Aorta (tissue), 5 donors: ENCODE results near the gene C22orf39. TPM values are rescaled to one million over a fixed set of nuclear protein-coding genes. Genes with fewer than 3 reads are reported as not detected.

Experiments
- ATAC-seq: fragments of 200-7000 bp; cut with Tn5 transposase; one replicate; pipeline ENCODE4 v1.9.1; 2022; ENCODE audit warnings: moderate library complexity; ENCODE audit not compliant: low FRiP score
- DNase-seq, 2 donors: peaks; one replicate each; pipeline ENCODE4 v3.0.0-alpha.2; 2020
- H3K27ac ChIP-seq, 2 donors: one replicate each; pipeline ENCODE4 v1.5.1; 2013; ENCODE audit warnings: low read length in 2 of 2, mild to moderate bottlenecking in 2 of 2, moderate library complexity in 2 of 2, control low read depth in 1 of 2, inconsistent platforms in 1 of 2, low read depth in 1 of 2
- H3K27me3 ChIP-seq, 2 donors: one replicate each; pipeline ENCODE4 v1.6.1; 2013; ENCODE audit warnings: control low read depth in 1 of 2, low read length in 1 of 2, mild to moderate bottlenecking in 1 of 2, moderate library complexity in 1 of 2; ENCODE audit not compliant: insufficient read depth in 2 of 2, control insufficient read depth in 1 of 2
- H3K36me3 ChIP-seq, 2 donors: one replicate each; pipeline ENCODE4 v1.6.1; 2013; ENCODE audit warnings: control low read depth in 1 of 2, low read length in 1 of 2, mild to moderate bottlenecking in 1 of 2; ENCODE audit not compliant: insufficient read depth in 2 of 2, control insufficient read depth in 1 of 2
- H3K4me1 ChIP-seq, 2 donors: one replicate each; pipeline ENCODE4 v1.6.1; 2013; ENCODE audit warnings: low read length in 2 of 2, control low read depth in 1 of 2, mild to moderate bottlenecking in 1 of 2, moderate library complexity in 1 of 2; ENCODE audit not compliant: insufficient read depth in 2 of 2, control insufficient read depth in 1 of 2
- H3K4me3 ChIP-seq, 2 donors: one replicate each; pipeline ENCODE4 v1.5.1; 2013; ENCODE audit warnings: low read length in 2 of 2, control low read depth in 1 of 2, mild to moderate bottlenecking in 1 of 2
- H3K9me3 ChIP-seq: one replicate; pipeline ENCODE4 v1.6.1; 2013; ENCODE audit warnings: mild to moderate bottlenecking, low read length; ENCODE audit not compliant: control insufficient read depth
- WGBS, 2 donors: extraction: QIAGEN DNeasy Blood & Tissue Kit; methylation state at CpG; one replicate each; pipeline ENCODE4 v1.1.7; 2013; 5-methylcytosine and 5-hydroxymethylcytosine counted together
- intact Hi-C, 2 donors: fragments of 100-400 bp; cut with DNase I; formaldehyde crosslinking; loops; one replicate each; pipeline versions ENCODE4 v1.14.2 to v1.15.0; 2022
- polyA plus RNA-seq, 2 donors: library from polyadenylated mRNA; stranded (reverse); fragments of 200-250 nt; gene quantifications; one replicate each; pipeline ENCODE4 v1.2.3, GENCODE V29; 2013
- total RNA-seq, 2 donors: library from RNA; stranded (reverse); fragmentation: NEBNext Ultra II Directional; extraction: Animal tissue kit (Norgen Biotek cat#: 25700); gene quantifications; one replicate each; pipeline ENCODE4 v1.2.1, GENCODE V29; 2021
- donor health status: healthy with polysubstance abuse.
- donor health status: Bipolar disorder and iron deficiency.
- donor health status: DM: no; HTN: no; CAD: no.
- donor health status: DM: no; HTN: no; CAD: no.
- donor health status: DM: yes; HTN: yes; CAD: no.

The C22orf39 gene
- total and polyA plus RNA-seq, 4 donors, result 29.3 to 58.2 (median 33.6) TPM

- no peaks in the 10 kb centered on the region for H3K27me3 ChIP-seq
- WGBS, 2 donors, result 0 to 1% methylated on average over 27 to 42 of the region's 42 CpGs
- DNase-seq (peak; percentile 89 to 95), ATAC-seq (peak; percentile 91)
- H3K4me3 ChIP-seq, result peak within 1 kb of the TSS; percentile 47 to 71
- peak within 1 kb of the TSS; percentile 91 to 99 for H3K27ac ChIP-seq
- H3K9me3 ChIP-seq, result no peaks in the 10 kb centered on the region
- intact Hi-C loops, result loop anchor here (1.0 to 10.0 kb wide), 5 partner anchors 47 to 300 kb away; partner anchors contain the start of genes MRPL40 (in 2 of the 2), CLTCL1 (in 1 of the 2), HIRA (in 1 of the 2) and SEPTIN5 (in 1 of the 2)
- no peaks in the 10 kb centered on the region for H3K4me1 ChIP-seq
- no peaks in the 10 kb centered on the region for H3K36me3 ChIP-seq
Measured at GRCh38 chr22:19478901-19479354, 31.4 kb upstream of the C22orf39 start, which contains the start of gene UFD1. Gene UFD1 (minus strand): TSS chr22:19479193. CDS start chr22:19479085, 108 bp downstream.

GRCh38 chr22:19478045-19478900 lies 30.8 kb upstream of the C22orf39 start:
- Histone ChIP-seq H3K27ac (peak overlapping the region in 1 of 2 donors; percentile 66), H3K4me1 (no peaks in the 10 kb centered on the region), H3K4me3 (peak overlapping the region; percentile 47 to 71), H3K27me3 (no peaks in the 10 kb centered on the region), H3K9me3 (no peaks in the 10 kb centered on the region), H3K36me3 (no peaks in the 10 kb centered on the region)
- intact Hi-C loops, result loop anchor here (2.0 to 10.0 kb wide), 4 partner anchors 46 to 299 kb away; partner anchors contain the start of genes CLTCL1 (in 1 of the 2), HIRA (in 1 of the 2), MRPL40 (in 1 of the 2) and SEPTIN5 (in 1 of the 2)
- DNase-seq (no peak), ATAC-seq (no peak)
- 0 to 1% methylated on average over 31 of the region's 31 CpGs for WGBS, 2 donors

- H3K27ac ChIP-seq, result no peak overlapping the region
Measured at GRCh38 chr22:19477321-19478044, 30.0 kb upstream of the C22orf39 start.

GRCh38 chr22:19476023-19476422 lies 28.5 kb upstream of the C22orf39 start:
- H3K4me1 ChIP-seq, result no peaks in the 10 kb centered on the region
- WGBS, 2 donors, result 61 to 65% methylated on average over 3 of the region's 3 CpGs

More at GRCh38 chr22:19477321-19478044, 30.0 kb upstream of the C22orf39 start:
- ATAC-seq, result no peak
- no peaks in the 10 kb centered on the region for H3K9me3 ChIP-seq
- no peaks in the 10 kb centered on the region for H3K27me3 ChIP-seq
- intact Hi-C loops, result loop anchor here (2.0 to 10.0 kb wide), 4 partner anchors 45 to 299 kb away; partner anchors contain the start of genes CLTCL1 (in 1 of the 2), HIRA (in 1 of the 2), MRPL40 (in 1 of the 2) and SEPTIN5 (in 1 of the 2)
- H3K36me3 ChIP-seq, result peaks cover 0 to 2% of the 10 kb centered on the region in 2 donors
- WGBS, 2 donors, result 18% methylated on average over 5 of the region's 5 CpGs
- H3K4me1 ChIP-seq, result no peaks in the 10 kb centered on the region
- peak overlapping the region; percentile 47 to 71 for H3K4me3 ChIP-seq
- no peak for DNase-seq

GRCh38 chr22:19473578-19473977 lies 26.1 kb upstream of the C22orf39 start:
- Histone ChIP-seq H3K27ac (no peak overlapping the region), H3K4me3 (no peak overlapping the region), H3K9me3 (no peaks in the 10 kb centered on the region), H3K4me1 (no peaks in the 10 kb centered on the region), H3K36me3 (peaks cover 0 to 8% of the 10 kb centered on the region in 2 donors), H3K27me3 (no peaks in the 10 kb centered on the region)
- DNase-seq (no peak), ATAC-seq (no peak)
- 60 to 82% methylated on average over 3 of the region's 3 CpGs for WGBS, 2 donors
- intact Hi-C loops, result loop anchor here in 1 of 2 donors (10.0 kb wide), 2 partner anchors 179 to 241 kb away; partner anchors contain the start of genes CLTCL1 and SEPTIN5

More at GRCh38 chr22:19476023-19476422, 28.5 kb upstream of the C22orf39 start:
- Histone ChIP-seq H3K36me3 (peaks cover 0 to 2% of the 10 kb centered on the region in 2 donors), H3K4me3 (no peak overlapping the region), H3K27me3 (no peaks in the 10 kb centered on the region), H3K9me3 (no peaks in the 10 kb centered on the region), H3K27ac (no peak overlapping the region)
- ATAC-seq, result no peak
- DNase-seq, result no peak
- intact Hi-C loops, result loop anchor here (5.0 to 10.0 kb wide), 3 partner anchors 44 to 239 kb away; partner anchors contain the start of genes CLTCL1 (in 1 of the 2), HIRA (in 1 of the 2), MRPL40 (in 1 of the 2) and SEPTIN5 (in 1 of the 2)

- Histone ChIP-seq H3K27ac (no peak overlapping the region), H3K4me3 (no peak overlapping the region), H3K9me3 (no peaks in the 10 kb centered on the region), H3K27me3 (no peaks in the 10 kb centered on the region), H3K4me1 (no peaks in the 10 kb centered on the region), H3K36me3 (peaks cover 0 to 8% of the 10 kb centered on the region in 2 donors)
- intact Hi-C loops, result loop anchor here in 1 of 2 donors (10.0 kb wide), 2 partner anchors 177 to 243 kb away; partner anchors contain the start of genes CLTCL1 and SEPTIN5
- ATAC-seq, result no peak
- WGBS, 2 donors, result 85 to 91% methylated on average over 8 of the region's 8 CpGs
- no peak for DNase-seq
Measured at GRCh38 chr22:19472233-19472632, 24.7 kb upstream of the C22orf39 start.

- no peak for ATAC-seq
- H3K4me3 ChIP-seq, result no peak overlapping the region
- no peak overlapping the region for H3K27ac ChIP-seq
- no peaks in the 10 kb centered on the region for H3K4me1 ChIP-seq
- peaks cover 0 to 10% of the 10 kb centered on the region in 2 donors for H3K36me3 ChIP-seq
- intact Hi-C loops, result loop anchor here in 1 of 2 donors (10.0 kb wide), 2 partner anchors 177 to 243 kb away; partner anchors contain the start of genes CLTCL1 and SEPTIN5
- no peak for DNase-seq
- 89 to 92% methylated on average over 11 of the region's 11 CpGs for WGBS, 2 donors
- H3K27me3 ChIP-seq, result no peaks in the 10 kb centered on the region
- no peaks in the 10 kb centered on the region for H3K9me3 ChIP-seq
Measured at GRCh38 chr22:19471572-19471971, 24.1 kb upstream of the C22orf39 start.

GRCh38 chr22:19470010-19470409 lies 22.5 kb upstream of the C22orf39 start:
- no peaks in the 10 kb centered on the region for H3K27me3 ChIP-seq
- ATAC-seq (no peak), DNase-seq (no peak)
- H3K4me3 ChIP-seq, result no peak overlapping the region
- H3K4me1 ChIP-seq, result no peaks in the 10 kb centered on the region
- H3K9me3 ChIP-seq, result no peaks in the 10 kb centered on the region
- intact Hi-C loops, result loop anchor here in 1 of 2 donors (10.0 kb wide), 2 partner anchors 175 to 245 kb away; partner anchors contain the start of genes CLTCL1 and SEPTIN5
- H3K36me3 ChIP-seq, result peaks cover 0 to 10% of the 10 kb centered on the region in 2 donors
- no peak overlapping the region for H3K27ac ChIP-seq
- WGBS, 2 donors, result 87 to 96% methylated on average over 2 of the region's 2 CpGs
